Omental fat pad (tissue), 4 donors: ENCODE data around the gene HECTD3. TPM values are rescaled to one million over a fixed set of nuclear protein-coding genes. Genes with fewer than 3 reads are reported as not detected.
"Not testable (repeated sequence)": the region's sequence is repeated elsewhere in the genome, so short reads cannot be mapped to it uniquely, and the experiment has no call there.

Source experiments
- ATAC-seq: fragments of 150-250 bp; one replicate; pipeline ENCODE4 v1.9.1; 2016; ENCODE audit warnings: mild to moderate bottlenecking, moderate library complexity; ENCODE audit not compliant: low FRiP score
- DNase-seq: peaks from one replicate; pipeline ENCODE4 v3.0.0-alpha.2; 2019; ENCODE audit warnings: low spot score
- total RNA-seq, 4 donors: library from RNA; depleted of rRNA; stranded (reverse); fragments of >200 nt; gene quantifications; one replicate each; pipeline ENCODE4 v1.1.0, GENCODE V29; 2016
- TF ChIP-seq, protein P1 (sequence below), 3 donors: fragments of 450-650 bp; IDR thresholded peaks; one replicate each; pipeline ENCODE4 v1.5.1; 2016 to 2017; ENCODE audit warnings: antibody characterized with exemption in 3 of 3, mild to moderate bottlenecking in 3 of 3, moderate library complexity in 2 of 3

The HECTD3 gene
- total RNA-seq, 4 donors from 2014 or later = 27.1 to 43.2 (median 38.1) TPM

DNA sequence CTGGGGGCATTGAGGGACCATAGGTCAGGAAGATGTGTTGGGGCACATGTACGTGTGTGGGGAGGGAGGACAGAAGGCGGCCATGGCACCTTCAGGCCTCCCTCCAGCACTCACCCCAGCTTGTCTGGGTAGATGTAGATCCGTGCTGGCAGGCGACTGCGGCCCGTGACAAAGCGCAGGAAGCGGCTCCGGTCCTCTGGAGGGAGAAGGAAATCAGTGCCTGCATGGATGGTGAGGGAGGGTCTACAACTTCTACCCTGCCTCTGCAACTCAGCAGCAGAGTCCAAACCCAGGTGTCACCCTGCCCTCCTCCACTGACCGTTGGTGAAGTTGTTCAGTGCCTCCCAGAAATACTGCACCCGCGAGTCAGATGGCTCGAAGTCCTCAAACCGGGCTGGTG is 7.4 kb downstream of the HECTD3 start:
- DNase-seq = no peak
- TF ChIP-seq, protein P1, sequence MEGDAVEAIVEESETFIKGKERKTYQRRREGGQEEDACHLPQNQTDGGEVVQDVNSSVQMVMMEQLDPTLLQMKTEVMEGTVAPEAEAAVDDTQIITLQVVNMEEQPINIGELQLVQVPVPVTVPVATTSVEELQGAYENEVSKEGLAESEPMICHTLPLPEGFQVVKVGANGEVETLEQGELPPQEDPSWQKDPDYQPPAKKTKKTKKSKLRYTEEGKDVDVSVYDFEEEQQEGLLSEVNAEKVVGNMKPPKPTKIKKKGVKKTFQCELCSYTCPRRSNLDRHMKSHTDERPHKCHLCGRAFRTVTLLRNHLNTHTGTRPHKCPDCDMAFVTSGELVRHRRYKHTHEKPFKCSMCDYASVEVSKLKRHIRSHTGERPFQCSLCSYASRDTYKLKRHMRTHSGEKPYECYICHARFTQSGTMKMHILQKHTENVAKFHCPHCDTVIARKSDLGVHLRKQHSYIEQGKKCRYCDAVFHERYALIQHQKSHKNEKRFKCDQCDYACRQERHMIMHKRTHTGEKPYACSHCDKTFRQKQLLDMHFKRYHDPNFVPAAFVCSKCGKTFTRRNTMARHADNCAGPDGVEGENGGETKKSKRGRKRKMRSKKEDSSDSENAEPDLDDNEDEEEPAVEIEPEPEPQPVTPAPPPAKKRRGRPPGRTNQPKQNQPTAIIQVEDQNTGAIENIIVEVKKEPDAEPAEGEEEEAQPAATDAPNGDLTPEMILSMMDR (IDR thresholded peaks at IDR 0.05) = no peak
- no peak for ATAC-seq

- ATAC-seq (no peak), DNase-seq (no peak)
- TF ChIP-seq, protein P1 (IDR thresholded peaks at IDR 0.05) = no peak
Observed at GRCh38 chr1:45002650-45003645, 8.2 kb downstream of the HECTD3 start.

DNA sequence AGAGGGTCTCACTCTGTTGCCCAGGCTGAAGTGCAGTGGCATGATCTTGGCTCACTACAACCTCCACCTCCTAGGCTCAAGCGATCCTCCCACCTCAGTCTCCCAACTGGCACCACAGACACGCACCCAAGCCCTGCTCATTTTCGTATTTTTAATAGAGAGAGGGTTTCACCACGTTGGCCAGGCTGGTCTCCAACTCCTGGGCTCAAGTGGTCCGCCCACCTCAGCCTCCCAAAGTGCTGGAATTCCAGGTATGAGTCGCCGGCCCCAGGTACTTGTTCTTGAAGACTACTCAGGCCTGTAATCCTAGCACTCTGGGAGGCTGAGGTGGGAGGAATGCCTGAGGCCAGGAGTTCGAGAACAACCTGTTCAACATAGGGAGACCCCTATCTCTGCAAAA is 9.5 kb downstream of the HECTD3 start:
- DNase-seq, ATAC-seq: not testable (repeated sequence)

GRCh38 chr1:45001011-45001481 is 10.1 kb downstream of the HECTD3 start:
- no peak for DNase-seq
- TF ChIP-seq, protein P1 (IDR thresholded peaks at IDR 0.05) = no peak
- ATAC-seq = no peak

DNA sequence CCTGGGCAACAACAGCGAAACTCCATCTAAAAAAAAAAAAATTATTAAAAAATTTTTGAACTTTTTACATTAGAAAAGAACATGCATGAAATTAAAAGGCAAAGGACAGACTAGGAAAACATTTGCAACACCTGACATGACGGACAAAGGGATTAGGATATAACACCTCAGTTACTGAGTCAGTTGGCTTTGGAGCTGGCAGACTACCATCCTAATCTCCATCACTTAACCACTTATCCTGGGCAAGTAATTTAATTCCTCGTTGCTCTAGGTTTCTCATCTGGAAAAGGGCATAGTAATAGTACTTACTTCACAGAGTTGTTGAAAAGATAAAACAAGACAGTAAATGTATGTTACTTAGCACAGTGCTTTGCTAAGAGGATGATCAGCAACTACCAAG is 11.9 kb downstream of the HECTD3 start:
- TF ChIP-seq, protein P1 (IDR thresholded peaks at IDR 0.05) = no peak
- DNase-seq = no peak
- no peak for ATAC-seq

DNA sequence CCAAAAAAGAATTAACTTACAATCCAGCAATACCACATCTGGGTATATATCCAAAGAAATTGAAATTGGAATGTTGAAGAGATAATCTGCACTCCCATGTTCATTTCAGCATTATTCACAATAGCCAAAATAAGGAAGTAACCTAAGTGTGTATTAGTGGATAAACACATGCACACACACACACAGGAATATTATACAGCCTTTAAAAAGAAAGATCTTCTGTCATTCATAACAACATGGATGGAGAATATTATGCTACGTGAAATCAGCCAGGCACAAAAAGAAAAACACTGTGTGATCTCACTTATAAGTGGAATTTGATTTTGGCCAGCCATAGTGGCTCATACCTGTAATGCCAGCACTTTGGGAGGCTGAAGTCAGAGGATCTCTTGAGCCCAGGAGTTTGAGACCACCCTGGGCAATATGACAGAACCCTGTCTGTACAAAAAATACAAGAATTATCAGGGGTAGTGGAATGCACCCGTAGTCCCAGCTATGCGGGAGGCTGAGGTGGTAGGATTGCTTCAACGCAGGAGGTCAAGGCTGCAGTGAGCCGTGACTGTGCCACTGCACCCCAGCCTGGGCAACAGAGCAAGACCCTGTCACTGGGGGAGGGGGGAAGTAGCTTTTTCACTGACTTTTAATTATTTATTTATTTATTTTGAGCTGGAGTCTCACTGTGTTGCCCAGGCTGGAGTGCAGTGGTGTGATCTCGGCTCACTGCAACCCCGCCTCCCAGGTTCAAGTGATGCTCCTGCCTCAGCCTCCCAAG is 15.5 kb downstream of the HECTD3 start:
- DNase-seq (no peak), ATAC-seq (no peak)
- TF ChIP-seq, protein P1 (IDR thresholded peaks at IDR 0.05) = no peak

DNA sequence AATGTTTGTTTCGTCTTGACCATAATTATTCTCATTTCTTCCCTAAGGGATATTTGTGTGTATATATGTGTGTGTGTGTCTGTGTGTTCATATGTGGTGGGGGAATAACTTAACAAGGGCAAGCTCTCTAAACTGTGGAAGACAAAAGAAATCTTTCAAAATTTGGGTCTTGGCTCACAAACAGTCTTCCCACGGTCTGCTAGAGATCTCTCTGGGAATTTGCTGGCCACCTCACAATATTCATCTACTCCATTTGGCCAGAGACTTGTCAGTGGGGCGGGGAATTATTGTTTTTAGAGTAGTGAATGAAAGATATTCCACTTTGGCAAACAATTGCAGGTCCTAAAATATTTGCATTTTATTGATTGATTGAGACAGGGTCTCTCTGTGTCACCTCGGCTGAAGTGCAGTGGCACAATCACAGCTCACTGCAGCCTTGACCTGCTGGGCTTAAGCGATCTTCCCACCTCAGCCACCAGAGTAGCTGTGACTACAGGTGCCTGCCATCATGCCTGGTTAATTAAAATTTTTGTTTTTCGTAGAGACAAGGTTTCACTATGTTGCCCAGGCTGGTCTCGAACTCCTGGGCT is 16.7 kb downstream of the HECTD3 start:
- ATAC-seq = no peak
- TF ChIP-seq, protein P1 (IDR thresholded peaks at IDR 0.05) = no peak
- no peak for DNase-seq
